GM06990 (cell line): Measurements from ENCODE around the gene ZNHIT1.

ENCODE experiments used
- DNase-seq: peaks from one replicate; pipeline ENCODE4 v3.0.0-alpha.2; 2011; ENCODE audit not compliant: insufficient read length; ENCODE audit errors: extremely low read depth
- H3K27me3 ChIP-seq: replicated peaks from 2 replicates; pipeline ENCODE4 v1.6.0; 2011; ENCODE audit warnings: low read length; ENCODE audit not compliant: control insufficient read depth, insufficient read depth
- H3K36me3 ChIP-seq: 2 replicates; pipeline ENCODE4 v1.5.1; 2011; ENCODE audit warnings: low read length; ENCODE audit not compliant: control insufficient read depth, insufficient read depth
- H3K4me3 ChIP-seq: replicated peaks from 2 replicates; pipeline ENCODE4 v1.5.1; 2011; ENCODE audit warnings: low read depth, mild to moderate bottlenecking, control low read depth, low read length
- CTCF ChIP-seq: IDR thresholded peaks from 2 replicates; pipeline ENCODE4 v1.5.1; 2011; ENCODE audit warnings: low read length, control low read depth, mild to moderate bottlenecking, inconsistent platforms; ENCODE audit not compliant: insufficient read depth, poor library complexity, severe bottlenecking

ZNHIT1 gene

GRCh38 chr7:101170617-101171441 lies 47.1 kb upstream of the ZNHIT1 start:
- DNase-seq = no peak

GRCh38 chr7:101171442-101171837 lies 46.5 kb upstream of the ZNHIT1 start:
- Histone ChIP-seq H3K27me3 (peaks cover 1% of the 10 kb centered on the region), H3K36me3 (no peaks in the 10 kb centered on the region), H3K4me3 (no peak overlapping the region)
- DNase-seq = no peak
- TF ChIP-seq CTCF = peak; percentile 24

More at GRCh38 chr7:101170617-101171441, 47.1 kb upstream of the ZNHIT1 start:
- Histone ChIP-seq H3K27me3 (peaks cover 1% of the 10 kb centered on the region), H3K36me3 (no peaks in the 10 kb centered on the region), H3K4me3 (no peak overlapping the region)
- no peak for TF ChIP-seq CTCF

- Histone ChIP-seq H3K36me3 (no peaks in the 10 kb centered on the region), H3K4me3 (no peak overlapping the region), H3K27me3 (peaks cover 1% of the 10 kb centered on the region)
- peak; percentile 27 for DNase-seq
- no peak for TF ChIP-seq CTCF
These were observed 45.7 kb upstream of the ZNHIT1 start for GRCh38 chr7:101172005-101172853.

GRCh38 chr7:101172854-101173751 lies 44.9 kb upstream of the ZNHIT1 start:
- no peak overlapping the region for H3K4me3 ChIP-seq
- peak; percentile 43 for DNase-seq
- H3K27me3 ChIP-seq = peaks cover 3% of the 10 kb centered on the region
- no peaks in the 10 kb centered on the region for H3K36me3 ChIP-seq
- TF ChIP-seq CTCF = no peak

- DNase-seq = peak; percentile 88
- Histone ChIP-seq H3K36me3 (no peaks in the 10 kb centered on the region), H3K4me3 (no peak overlapping the region), H3K27me3 (peaks cover 3% of the 10 kb centered on the region)
- no peak for TF ChIP-seq CTCF
These were observed 44.2 kb upstream of the ZNHIT1 start for GRCh38 chr7:101173752-101174244.
